Osteoblast (primary cell): Measurements from ENCODE around the gene PDE4DIP. TPM values are rescaled to one million over a fixed set of nuclear protein-coding genes. Genes with fewer than 3 reads are reported as not detected.
"Not testable (repeated sequence)": the region's sequence is repeated elsewhere in the genome, so short reads cannot be mapped to it uniquely, and the experiment has no call there.

ENCODE experiments used
- DNase-seq: peaks from one replicate; pipeline ENCODE4 v3.0.0; 2011; ENCODE audit warnings: low spot score, mixed read lengths; ENCODE audit not compliant: insufficient read length; ENCODE audit errors: missing footprints
- H2AFZ ChIP-seq: 2 replicates; pipeline ENCODE4 v1.6.0; 2011; ENCODE audit warnings: mild to moderate bottlenecking, low read length
- H3K27ac ChIP-seq: 2 replicates; pipeline ENCODE4 v1.5.1; 2011; ENCODE audit warnings: mild to moderate bottlenecking, low read depth, low read length, moderate library complexity
- H3K27me3 ChIP-seq: 2 replicates; pipeline ENCODE4 v1.6.0; 2012; ENCODE audit warnings: mild to moderate bottlenecking, control low read depth, inconsistent platforms, low read length, moderate library complexity; ENCODE audit not compliant: insufficient read depth
- H3K36me3 ChIP-seq: 2 replicates; pipeline ENCODE4 v1.5.1; 2011; ENCODE audit warnings: mild to moderate bottlenecking, low read length, control low read depth, moderate library complexity; ENCODE audit not compliant: insufficient read depth
- H3K4me1 ChIP-seq: 2 replicates; pipeline ENCODE4 v1.5.1; 2011; ENCODE audit warnings: mild to moderate bottlenecking, low read length, control low read depth, moderate library complexity; ENCODE audit not compliant: insufficient read depth
- H3K4me2 ChIP-seq: 2 replicates; pipeline ENCODE4 v1.6.0; 2011; ENCODE audit warnings: mild to moderate bottlenecking, low read length; ENCODE audit not compliant: insufficient read depth
- H3K4me3 ChIP-seq: fragments of 200-600 bp; sonication (generic); 3 replicates; pipeline ENCODE4 v1.5.1; 2012; ENCODE audit warnings: mild to moderate bottlenecking, low read length, inconsistent platforms; ENCODE audit not compliant: insufficient read depth
- H3K79me2 ChIP-seq: 2 replicates; pipeline ENCODE4 v1.6.0; 2012; ENCODE audit warnings: mild to moderate bottlenecking, low read length, control low read depth, inconsistent platforms; ENCODE audit not compliant: insufficient read depth
- H3K9me3 ChIP-seq: 2 replicates; pipeline ENCODE4 v1.5.1; 2011; ENCODE audit warnings: low read depth, low read length, control low read depth
- H4K20me1 ChIP-seq: 2 replicates; pipeline ENCODE4 v1.6.0; 2012; ENCODE audit warnings: mild to moderate bottlenecking, low read length, control low read depth; ENCODE audit not compliant: insufficient read depth
- total RNA-seq: library from RNA; depleted of rRNA; stranded (reverse); fragments of >200 nt; gene quantifications from 2 replicates; pipeline ENCODE4 v1.2.3, GENCODE V29; 2012

PDE4DIP gene
- total RNA-seq, 1 donor: 203 TPM

GRCh38 chr1:148841262-148841661, 3.0 kb upstream of the PDE4DIP start:
- not testable (repeated sequence) for DNase-seq, H3K79me2 ChIP-seq

DNA sequence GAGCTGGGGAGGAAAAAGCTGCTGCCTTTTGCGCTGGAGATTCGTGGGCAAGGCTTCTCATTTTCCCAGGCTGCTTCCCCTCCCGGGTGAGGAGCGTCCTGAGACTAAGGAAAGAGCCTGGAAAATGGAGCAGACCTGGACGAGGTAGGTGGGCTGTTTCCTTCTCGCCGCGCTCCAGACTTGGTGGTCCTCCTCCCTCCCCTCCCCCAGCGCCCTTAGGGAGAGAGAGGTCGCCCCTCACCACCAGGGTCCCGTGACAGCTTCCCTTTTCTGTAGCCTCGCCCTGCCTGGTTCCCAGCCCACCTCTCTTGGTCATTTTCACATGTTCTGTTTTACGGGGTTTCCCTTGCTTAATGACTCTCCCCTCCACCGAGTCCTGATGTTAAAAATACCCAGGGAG, 423 bp downstream of the PDE4DIP start:
- not testable (repeated sequence) for H4K20me1 ChIP-seq, H3K36me3 ChIP-seq

More at GRCh38 chr1:148841262-148841661, 3.0 kb upstream of the PDE4DIP start:
- not testable (repeated sequence) for H4K20me1 ChIP-seq, H3K4me3 ChIP-seq, H3K9me3 ChIP-seq, H3K27me3 ChIP-seq, H3K4me1 ChIP-seq, H2AFZ ChIP-seq, H3K27ac ChIP-seq, H3K36me3 ChIP-seq, H3K4me2 ChIP-seq

DNA sequence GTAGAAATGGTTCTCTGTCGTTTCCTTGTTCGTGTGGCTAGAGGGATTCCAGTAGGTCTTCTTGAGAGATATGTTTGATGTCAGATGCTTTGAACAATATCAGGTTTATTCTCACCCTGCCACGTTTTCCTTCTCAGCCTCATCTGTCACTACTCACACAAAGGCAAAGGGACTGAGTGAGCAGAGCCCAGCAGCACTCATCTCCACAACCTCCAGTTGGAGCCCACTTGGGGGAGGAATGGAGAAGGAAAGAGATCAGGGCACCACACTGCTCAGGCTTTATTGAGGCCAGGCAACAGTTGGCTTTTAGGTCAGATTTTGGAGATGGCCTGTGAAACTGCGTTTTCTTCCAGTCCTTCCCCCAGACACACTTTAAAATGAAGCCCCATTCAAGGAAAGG, 840 bp downstream of the PDE4DIP start:
- not testable (repeated sequence) for H3K4me2 ChIP-seq, H3K27me3 ChIP-seq, H4K20me1 ChIP-seq, H2AFZ ChIP-seq, H3K9me3 ChIP-seq, H3K27ac ChIP-seq, H3K4me3 ChIP-seq, H3K4me1 ChIP-seq, H3K36me3 ChIP-seq, H3K79me2 ChIP-seq, DNase-seq

More for the DNA sequence above, 423 bp downstream of the PDE4DIP start:
- H3K4me2 ChIP-seq, H3K79me2 ChIP-seq, H3K4me1 ChIP-seq, H3K27me3 ChIP-seq, H3K4me3 ChIP-seq, H3K9me3 ChIP-seq, H2AFZ ChIP-seq, H3K27ac ChIP-seq, DNase-seq: not testable (repeated sequence)

- H3K9me3 ChIP-seq, H3K4me1 ChIP-seq, H2AFZ ChIP-seq, H4K20me1 ChIP-seq, H3K4me2 ChIP-seq, H3K4me3 ChIP-seq, H3K36me3 ChIP-seq, H3K79me2 ChIP-seq, H3K27me3 ChIP-seq, H3K27ac ChIP-seq, DNase-seq: not testable (repeated sequence)
Observed at GRCh38 chr1:148850347-148850746, 6.1 kb downstream of the PDE4DIP start.

GRCh38 chr1:148850840-148851239, 6.6 kb downstream of the PDE4DIP start:
- DNase-seq, H3K9me3 ChIP-seq, H3K27ac ChIP-seq: not testable (repeated sequence)

GRCh38 chr1:148851684-148852083, 7.5 kb downstream of the PDE4DIP start:
- not testable (repeated sequence) for H3K27me3 ChIP-seq, H3K4me1 ChIP-seq, H3K27ac ChIP-seq, H3K36me3 ChIP-seq, H3K4me2 ChIP-seq, H3K4me3 ChIP-seq, DNase-seq, H3K9me3 ChIP-seq, H2AFZ ChIP-seq, H4K20me1 ChIP-seq, H3K79me2 ChIP-seq

More at GRCh38 chr1:148850840-148851239, 6.6 kb downstream of the PDE4DIP start:
- not testable (repeated sequence) for H3K36me3 ChIP-seq, H4K20me1 ChIP-seq, H3K4me1 ChIP-seq, H3K79me2 ChIP-seq, H3K4me3 ChIP-seq, H2AFZ ChIP-seq, H3K27me3 ChIP-seq, H3K4me2 ChIP-seq

DNA sequence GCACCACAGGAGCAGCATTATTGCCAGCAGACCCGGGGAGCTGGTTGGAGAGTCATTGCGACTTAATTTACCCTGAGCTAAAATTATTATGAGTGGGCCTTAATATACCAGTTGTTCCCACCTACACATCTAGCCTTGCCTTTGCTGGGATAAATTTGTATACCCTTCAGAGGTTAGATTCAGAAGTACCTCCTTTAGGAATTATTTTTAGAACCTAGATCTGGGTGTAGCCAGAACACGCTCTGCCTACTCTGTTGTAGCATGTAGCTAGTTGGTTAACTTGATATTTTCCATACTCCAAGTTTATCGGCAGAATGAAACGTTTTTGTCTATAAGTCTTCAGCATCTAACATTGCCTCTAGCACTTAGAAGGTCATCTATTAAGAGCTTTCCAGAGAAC, 9.1 kb downstream of the PDE4DIP start:
- H4K20me1 ChIP-seq, DNase-seq, H3K4me3 ChIP-seq: not testable (repeated sequence)

DNA sequence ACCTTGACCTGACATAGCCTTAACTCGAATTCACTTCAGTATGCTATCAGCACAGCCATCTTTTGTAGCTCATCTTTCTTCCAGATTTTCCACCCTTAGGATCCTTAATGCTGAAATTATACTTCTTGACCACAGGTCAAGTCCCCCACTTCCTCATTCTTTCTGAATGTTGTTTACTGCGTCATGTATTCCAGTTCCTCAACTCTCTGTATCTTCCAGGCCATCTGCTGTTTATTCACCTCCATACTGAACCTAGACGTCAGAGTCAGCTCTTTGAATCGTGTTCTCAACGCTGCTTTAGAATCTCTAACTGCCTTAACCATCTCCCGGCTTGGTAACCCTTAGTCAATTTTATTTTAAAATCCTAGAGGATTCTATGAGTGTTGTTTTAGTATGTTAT, 9.8 kb downstream of the PDE4DIP start:
- H3K4me3 ChIP-seq, H3K79me2 ChIP-seq, H4K20me1 ChIP-seq, H3K27ac ChIP-seq, DNase-seq, H3K4me2 ChIP-seq, H2AFZ ChIP-seq, H3K27me3 ChIP-seq, H3K4me1 ChIP-seq, H3K36me3 ChIP-seq, H3K9me3 ChIP-seq: not testable (repeated sequence)

More for the DNA sequence above, 9.1 kb downstream of the PDE4DIP start:
- H3K4me2 ChIP-seq, H3K79me2 ChIP-seq, H3K9me3 ChIP-seq, H3K4me1 ChIP-seq, H3K27ac ChIP-seq, H3K36me3 ChIP-seq, H2AFZ ChIP-seq, H3K27me3 ChIP-seq: not testable (repeated sequence)

- not testable (repeated sequence) for H3K36me3 ChIP-seq, H3K9me3 ChIP-seq
Observed at GRCh38 chr1:148855367-148855766, 11.1 kb downstream of the PDE4DIP start.

More at GRCh38 chr1:148855367-148855766, 11.1 kb downstream of the PDE4DIP start:
- not testable (repeated sequence) for H3K4me1 ChIP-seq, H3K79me2 ChIP-seq, DNase-seq, H3K27ac ChIP-seq, H3K4me3 ChIP-seq, H4K20me1 ChIP-seq, H2AFZ ChIP-seq, H3K27me3 ChIP-seq, H3K4me2 ChIP-seq
